Fibroblast of the aortic adventitia (primary cell): ENCODE results near the gene TIMM8B. TPM values are rescaled to one million over a fixed set of nuclear protein-coding genes. Genes with fewer than 3 reads are reported as not detected.

ENCODE experiments used
- DNase-seq: peaks from one replicate; pipeline ENCODE4 v3.0.0-alpha.2; 2010; ENCODE audit warnings: low read depth
- H3K4me3 ChIP-seq: 2 replicates; pipeline ENCODE4 v1.5.1; 2011; ENCODE audit warnings: low read depth, mild to moderate bottlenecking, control low read depth, low read length, moderate library complexity
- CTCF ChIP-seq: IDR thresholded peaks from 2 replicates; pipeline ENCODE4 v1.5.1; 2011; ENCODE audit warnings: mild to moderate bottlenecking, low read length, control low read depth, inconsistent platforms; ENCODE audit not compliant: insufficient read depth
- small RNA-seq: library from RNA; depleted of rRNA; stranded (forward); fragments of <200 nt; gene quantifications from one replicate; pipeline ENCODE3, GENCODE V24; 2012
- total RNA-seq: library from RNA; depleted of rRNA; stranded (reverse); fragments of >200 nt; gene quantifications from 2 replicates; pipeline ENCODE4 v1.2.3, GENCODE V29; 2012; ENCODE audit warnings: low replicate concordance

The TIMM8B gene
- total RNA-seq, 1 donor: 41.5 TPM

GRCh38 chr11:112037527-112037926 is 49.0 kb downstream of the TIMM8B start:
- no peak for DNase-seq
- H3K4me3 ChIP-seq: no peak overlapping the region
- no peak for TF ChIP-seq CTCF

Small RNAs within 50 kb of the gene (small RNA-seq; reads per million reads assigned to genes)
- gene AP000907.3: not detected

Other genes with a start within 250 kb of the TIMM8B start
- 15.2 and 41.7 TPM in 2 replicates for gene ALG9, start 215.2 kb downstream of the TIMM8B start, total RNA-seq
- gene FDXACB1, start 207.6 kb downstream of the TIMM8B start, total RNA-seq: 0.98 and 3.7 TPM in 2 replicates
- gene CFAP68, start 207.2 kb downstream of the TIMM8B start, total RNA-seq: 11.3 and 14.9 TPM in 2 replicates
- 60.2 and 73.3 TPM in 2 replicates for gene CRYAB, start 175.0 kb downstream of the TIMM8B start, total RNA-seq
- 1.5 and 3.3 TPM in 2 replicates for gene HSPB2, start 174.0 kb downstream of the TIMM8B start, total RNA-seq
- 0.63 TPM in 1 of 2 replicates, not detected in the other for gene C11orf52, start 167.8 kb downstream of the TIMM8B start, total RNA-seq
- gene DIXDC1, start 149.4 kb downstream of the TIMM8B start, total RNA-seq: 22.1 and 24.8 TPM in 2 replicates
- 16.6 and 35.0 TPM in 2 replicates for gene DLAT, start 61.3 kb downstream of the TIMM8B start, total RNA-seq
- 5.1 and 5.5 TPM in 2 replicates for gene PIH1D2, start 12.7 kb downstream of the TIMM8B start, total RNA-seq
- 26.2 and 31.1 TPM in 2 replicates for gene NKAPD1, start 12.5 kb downstream of the TIMM8B start, total RNA-seq
- 40.1 and 110 TPM in 2 replicates for gene SDHD, start 117 bp upstream of the TIMM8B start, total RNA-seq
- gene IL18, start 77.3 kb upstream of the TIMM8B start, total RNA-seq: 0.81 and 1.4 TPM in 2 replicates
- gene TEX12, start 80.6 kb upstream of the TIMM8B start, total RNA-seq: 0.36 TPM in 1 of 2 replicates, not detected in the other
- 1.5 and 4.0 TPM in 2 replicates for gene BCO2, start 88.8 kb upstream of the TIMM8B start, total RNA-seq
- gene PTS, start 139.7 kb upstream of the TIMM8B start, total RNA-seq: 19.7 and 52.2 TPM in 2 replicates
- not detected in 2 replicates for gene PLET1, start 174.1 kb upstream of the TIMM8B start, total RNA-seq